H9 (cell line): ENCODE results near the gene CTR9. TPM values are rescaled to one million over a fixed set of nuclear protein-coding genes. Genes with fewer than 3 reads are reported as not detected.
A peak's percentile ranks its signal among the peaks of the same experiment; 100 is the strongest.

Experiments
- DNase-seq: peaks from one replicate; pipeline ENCODE4 v3.0.0-alpha.2; 2017
- H2AFZ ChIP-seq: one replicate; pipeline ENCODE4 v1.6.1; 2013; ENCODE audit warnings: mild to moderate bottlenecking, low read length, control low read depth, moderate library complexity
- H2AK5ac ChIP-seq: 2 replicates; pipeline ENCODE4 v1.6.1; 2013; ENCODE audit warnings: low read length, control low read depth, mixed read lengths; ENCODE audit not compliant: insufficient read length
- H2BK120ac ChIP-seq: one replicate; pipeline ENCODE4 v1.6.1; 2013; ENCODE audit warnings: low read depth, mild to moderate bottlenecking, low read length, control low read depth, inconsistent platforms; ENCODE audit not compliant: poor library complexity, severe bottlenecking
- H2BK12ac ChIP-seq: 2 replicates; pipeline ENCODE4 v1.6.1; 2013; ENCODE audit warnings: low read length, control low read depth, mixed read lengths, low read depth; ENCODE audit not compliant: insufficient read length
- H2BK15ac ChIP-seq: 2 replicates; pipeline ENCODE4 v1.6.1; 2013; ENCODE audit warnings: low read depth, low read length, control low read depth
- H2BK20ac ChIP-seq: one replicate; pipeline ENCODE4 v1.6.1; 2013; ENCODE audit warnings: low read depth, mild to moderate bottlenecking, low read length, control low read depth, inconsistent platforms; ENCODE audit not compliant: poor library complexity, severe bottlenecking
- H2BK5ac ChIP-seq: 2 replicates; pipeline ENCODE4 v1.6.1; 2013; ENCODE audit warnings: low read length, control low read depth, mixed read lengths; ENCODE audit not compliant: insufficient read length
- H3K14ac ChIP-seq: 2 replicates; pipeline ENCODE4 v1.6.1; 2013; ENCODE audit warnings: low read length, control low read depth; ENCODE audit not compliant: insufficient read depth
- H3K18ac ChIP-seq: 2 replicates; pipeline ENCODE4 v1.6.1; 2013; ENCODE audit warnings: low read depth, mild to moderate bottlenecking, mixed read lengths, low read length, control low read depth; ENCODE audit not compliant: insufficient read length
- H3K23ac ChIP-seq: 2 replicates; pipeline ENCODE4 v1.6.1; 2013; ENCODE audit warnings: low read length, control low read depth, mixed read lengths, low read depth; ENCODE audit not compliant: insufficient read length
- H3K23me2 ChIP-seq: 2 replicates; pipeline ENCODE4 v1.6.1; 2013; ENCODE audit warnings: low read depth, mild to moderate bottlenecking, mixed read lengths, low read length, control low read depth; ENCODE audit not compliant: insufficient read length, poor library complexity, severe bottlenecking
- H3K27ac ChIP-seq: 2 replicates; pipeline ENCODE4 v1.5.1; 2013; ENCODE audit warnings: low read length, control low read depth, mixed read lengths, low read depth; ENCODE audit not compliant: insufficient read length
- H3K27me3 ChIP-seq: 2 replicates; pipeline ENCODE4 v1.6.1; 2013; ENCODE audit warnings: low read length, control low read depth, inconsistent platforms; ENCODE audit not compliant: insufficient read depth
- H3K4ac ChIP-seq: 2 replicates; pipeline ENCODE4 v1.6.1; 2013; ENCODE audit warnings: low read depth, mild to moderate bottlenecking, control low read depth, inconsistent platforms, low read length, moderate library complexity
- H3K4me1 ChIP-seq: 2 replicates; pipeline ENCODE4 v1.6.1; 2013; ENCODE audit warnings: low read length, control low read depth, inconsistent platforms; ENCODE audit not compliant: insufficient read depth
- H3K4me2 ChIP-seq: 2 replicates; pipeline ENCODE4 v1.6.1; 2013; ENCODE audit warnings: low read length, control low read depth, mixed read lengths; ENCODE audit not compliant: insufficient read length, insufficient read depth
- H3K56ac ChIP-seq: 2 replicates; pipeline ENCODE4 v1.6.1; 2013; ENCODE audit warnings: low read depth, mild to moderate bottlenecking, mixed read lengths, low read length, control low read depth; ENCODE audit not compliant: insufficient read length
- H3K79me1 ChIP-seq: 2 replicates; pipeline ENCODE4 v1.6.1; 2013; ENCODE audit warnings: low read depth, mild to moderate bottlenecking, moderate library complexity, low read length, control low read depth, inconsistent platforms; ENCODE audit not compliant: insufficient read depth, poor library complexity, severe bottlenecking
- H3K79me2 ChIP-seq: 2 replicates; pipeline ENCODE4 v1.6.1; 2013; ENCODE audit warnings: low read length, control low read depth, inconsistent platforms; ENCODE audit not compliant: insufficient read depth
- H3K9ac ChIP-seq: 2 replicates; pipeline ENCODE4 v1.6.1; 2013; ENCODE audit warnings: low read length, control low read depth, mixed read lengths; ENCODE audit not compliant: insufficient read length; ENCODE audit errors: extremely low read depth
- H3K9me3 ChIP-seq: one replicate; pipeline ENCODE4 v1.6.1; 2013; ENCODE audit warnings: low read depth, low read length, inconsistent platforms; ENCODE audit not compliant: control insufficient read depth
- H3T11ph ChIP-seq: one replicate; pipeline ENCODE4 v1.6.1; 2013; ENCODE audit warnings: mild to moderate bottlenecking, low read length, control low read depth, inconsistent platforms
- H4K20me1 ChIP-seq: one replicate; pipeline ENCODE4 v1.6.1; 2013; ENCODE audit not compliant: control insufficient read depth, insufficient read length, insufficient read depth
- H4K5ac ChIP-seq: 2 replicates; pipeline ENCODE4 v1.6.1; 2013; ENCODE audit warnings: low read depth, mild to moderate bottlenecking, mixed read lengths, low read length, control low read depth; ENCODE audit not compliant: insufficient read length
- H4K8ac ChIP-seq: replicated peaks from 2 replicates; pipeline ENCODE4 v1.6.1; 2013; ENCODE audit warnings: low read length, control low read depth, mixed read lengths, low read depth; ENCODE audit not compliant: insufficient read length
- H4K91ac ChIP-seq: 2 replicates; pipeline ENCODE4 v1.6.1; 2013; ENCODE audit warnings: low read depth, mild to moderate bottlenecking, moderate library complexity, mixed read lengths, low read length, control low read depth; ENCODE audit not compliant: insufficient read length
- H3K27ac Mint-ChIP-seq, 3 experiments: 2 replicates in 2 of 3; 3 replicates in 1 of 3; pipeline ENCODE4 v1.8.0; 2020 to 2021; ENCODE audit warnings: mixed read lengths in 3 of 3, mild to moderate bottlenecking in 1 of 3, moderate library complexity in 1 of 3
- H3K27me3 Mint-ChIP-seq: 2 replicates; pipeline ENCODE4 v1.8.0; 2021; ENCODE audit warnings: low read depth, mild to moderate bottlenecking, moderate library complexity, mixed read lengths
- H3K36me3 Mint-ChIP-seq, 3 experiments: 2 replicates in 2 of 3; 3 replicates in 1 of 3; pipeline ENCODE4 v1.8.0; 2020 to 2021; ENCODE audit warnings: low read depth in 3 of 3, mixed read lengths in 3 of 3; ENCODE audit not compliant: insufficient read depth in 1 of 3
- H3K4me1 Mint-ChIP-seq, 2 experiments: 2 replicates each; pipeline ENCODE4 v1.8.0; 2020; ENCODE audit warnings: mixed read lengths in 2 of 2
- H3K4me3 Mint-ChIP-seq, 2 experiments: 2 replicates in 1 of 2; 3 replicates in 1 of 2; pipeline ENCODE4 v1.8.0; 2020 to 2021; ENCODE audit warnings: mild to moderate bottlenecking in 2 of 2, mixed read lengths in 2 of 2, moderate library complexity in 1 of 2
- H3K9me3 Mint-ChIP-seq, 2 experiments: 2 replicates in 1 of 2; 3 replicates in 1 of 2; pipeline ENCODE4 v1.8.0; 2020; ENCODE audit warnings: mild to moderate bottlenecking in 2 of 2, mixed read lengths in 2 of 2, moderate library complexity in 1 of 2
- CTCF ChIP-seq: fragments of 200-600 bp; sonication (generic); conservative IDR thresholded peaks from 3 replicates; pipeline ENCODE4 v1.8.0; 2021; ENCODE audit warnings: antibody characterized with exemption, mild to moderate bottlenecking
- WGBS: extraction: QIAGEN DNeasy Blood & Tissue Kit; methylation state at CpG from one replicate; pipeline ENCODE4 v1.1.7; 2013; ENCODE audit warnings: missing lambda C conversion rate, low lambda C conversion rate, mixed read lengths; ENCODE audit not compliant: insufficient read length; ENCODE audit errors: extremely low coverage; 5-methylcytosine and 5-hydroxymethylcytosine counted together
- total RNA-seq: library from RNA; stranded (reverse); gene quantifications from 2 replicates; pipeline ENCODE4 v1.2.1, GENCODE V29; 2021

The CTR9 gene
- total RNA-seq, 1 experiment from 2014 or later = 37.5 TPM

DNA sequence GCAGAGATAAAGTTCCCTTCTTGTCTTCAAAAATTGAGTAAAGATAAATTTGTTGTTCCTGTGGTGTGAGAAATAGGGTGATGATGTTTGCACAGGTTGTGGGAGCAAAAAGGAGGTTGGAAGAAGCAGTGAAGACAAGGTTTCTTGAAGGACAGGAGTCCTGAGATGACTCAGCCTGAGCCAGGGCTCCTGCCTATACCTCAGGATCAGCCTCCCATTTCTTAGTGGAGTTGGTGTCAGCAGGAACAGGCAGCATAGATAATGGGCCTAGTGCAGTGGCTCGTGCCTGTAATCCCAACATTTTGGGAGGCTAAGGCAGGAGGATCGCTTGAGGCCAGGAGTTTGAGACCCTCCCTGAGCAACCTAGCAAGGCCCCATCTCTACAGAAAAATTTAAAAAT lies 29.0 kb downstream of the CTR9 start:
- H2BK12ac ChIP-seq = no peak overlapping the region
- H3K9me3 Mint-ChIP-seq = no peaks in the 10 kb centered on the region
- H3K27ac Mint-ChIP-seq = peak overlapping the region in 1 of 3 experiments; percentile 90; a peak in 1 of 7 replicates
- H3K14ac ChIP-seq = no peak overlapping the region
- no peak for DNase-seq
- no peak overlapping the region for H3K18ac ChIP-seq
- no peak overlapping the region for H3K4me2 ChIP-seq
- no peak overlapping the region for H2AK5ac ChIP-seq
- H2BK5ac ChIP-seq = no peak overlapping the region
- H2BK20ac ChIP-seq = no peak overlapping the region
- WGBS = no CpG with 5 or more reads among the region's 2 CpGs
- H3K9ac ChIP-seq = no peak overlapping the region
- H3K27ac ChIP-seq = no peak overlapping the region
- peaks cover 11 to 34% (median 26%) of the 10 kb centered on the region in 3 experiments; a peak in 6 of 7 replicates for H3K36me3 Mint-ChIP-seq
- H3K56ac ChIP-seq = no peak overlapping the region
- H3T11ph ChIP-seq = no peak overlapping the region
- no peaks in the 10 kb centered on the region for H3K4me1 ChIP-seq
- H4K5ac ChIP-seq = no peak overlapping the region
- no peak overlapping the region for H3K23ac ChIP-seq
- no peaks in the 10 kb centered on the region for H3K9me3 ChIP-seq
- H3K27me3 Mint-ChIP-seq = no peaks in the 10 kb centered on the region
- no peaks in the 10 kb centered on the region for H3K79me1 ChIP-seq
- H4K20me1 ChIP-seq = no peaks in the 10 kb centered on the region
- no peak overlapping the region for H4K8ac ChIP-seq
- H3K27me3 ChIP-seq = no peaks in the 10 kb centered on the region
- H3K4ac ChIP-seq = no peak overlapping the region
- H3K79me2 ChIP-seq = no peaks in the 10 kb centered on the region
- H4K91ac ChIP-seq = no peak overlapping the region
- H3K23me2 ChIP-seq = no peaks in the 10 kb centered on the region
- no peak overlapping the region for H3K4me3 Mint-ChIP-seq
- no peak for TF ChIP-seq CTCF
- H2AFZ ChIP-seq = no peak overlapping the region
- H2BK15ac ChIP-seq = no peak overlapping the region
- no peak overlapping the region for H2BK120ac ChIP-seq
- peaks cover 7 to 8% of the 10 kb centered on the region in 2 experiments for H3K4me1 Mint-ChIP-seq
